GM12874 (cell line): ENCODE results near the gene CXCL1.

ENCODE experiments used
- TF ChIP-seq, protein P1 (sequence below): IDR thresholded peaks from 2 replicates; pipeline ENCODE4 v1.5.1; 2011; ENCODE audit warnings: low read depth, mild to moderate bottlenecking, control low read depth, low read length, moderate library complexity; ENCODE audit not compliant: insufficient read depth

Gene CXCL1

DNA sequence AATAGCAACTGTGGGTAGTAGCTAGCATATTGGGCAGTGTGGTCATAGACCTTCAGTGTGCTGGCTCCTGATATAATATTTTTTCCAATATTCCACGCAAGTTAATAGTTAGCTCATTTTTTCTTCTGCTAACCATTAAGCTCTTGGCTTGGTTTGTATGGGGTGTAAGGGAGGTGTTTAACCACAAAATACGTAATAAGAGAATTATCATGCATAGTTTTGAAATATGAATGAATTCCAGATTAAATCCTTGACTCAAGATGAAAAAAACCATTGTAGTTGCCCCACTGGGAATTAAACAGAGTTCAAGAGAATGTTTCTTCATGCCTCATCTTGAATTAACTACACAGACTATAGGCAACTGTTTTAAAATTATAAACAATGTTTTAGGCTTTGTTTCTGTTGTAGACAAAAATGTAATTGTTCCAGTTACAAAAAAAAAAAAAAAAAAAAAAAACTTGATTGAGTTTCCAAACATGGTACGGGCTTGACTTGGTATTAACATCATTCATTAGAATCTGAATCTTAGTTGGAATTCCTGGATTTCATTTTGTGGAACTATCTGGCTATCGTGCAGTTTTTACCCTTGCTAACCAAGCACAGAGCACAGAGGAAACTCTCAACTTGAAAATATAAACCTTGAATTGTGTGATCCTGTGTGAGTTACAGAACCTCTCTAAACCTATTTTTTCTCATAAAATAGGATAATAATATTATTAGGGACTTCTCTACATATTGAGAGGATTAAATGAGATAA is 28.4 kb downstream of the CXCL1 start:
- TF ChIP-seq, protein P1, sequence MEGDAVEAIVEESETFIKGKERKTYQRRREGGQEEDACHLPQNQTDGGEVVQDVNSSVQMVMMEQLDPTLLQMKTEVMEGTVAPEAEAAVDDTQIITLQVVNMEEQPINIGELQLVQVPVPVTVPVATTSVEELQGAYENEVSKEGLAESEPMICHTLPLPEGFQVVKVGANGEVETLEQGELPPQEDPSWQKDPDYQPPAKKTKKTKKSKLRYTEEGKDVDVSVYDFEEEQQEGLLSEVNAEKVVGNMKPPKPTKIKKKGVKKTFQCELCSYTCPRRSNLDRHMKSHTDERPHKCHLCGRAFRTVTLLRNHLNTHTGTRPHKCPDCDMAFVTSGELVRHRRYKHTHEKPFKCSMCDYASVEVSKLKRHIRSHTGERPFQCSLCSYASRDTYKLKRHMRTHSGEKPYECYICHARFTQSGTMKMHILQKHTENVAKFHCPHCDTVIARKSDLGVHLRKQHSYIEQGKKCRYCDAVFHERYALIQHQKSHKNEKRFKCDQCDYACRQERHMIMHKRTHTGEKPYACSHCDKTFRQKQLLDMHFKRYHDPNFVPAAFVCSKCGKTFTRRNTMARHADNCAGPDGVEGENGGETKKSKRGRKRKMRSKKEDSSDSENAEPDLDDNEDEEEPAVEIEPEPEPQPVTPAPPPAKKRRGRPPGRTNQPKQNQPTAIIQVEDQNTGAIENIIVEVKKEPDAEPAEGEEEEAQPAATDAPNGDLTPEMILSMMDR: no peak

DNA sequence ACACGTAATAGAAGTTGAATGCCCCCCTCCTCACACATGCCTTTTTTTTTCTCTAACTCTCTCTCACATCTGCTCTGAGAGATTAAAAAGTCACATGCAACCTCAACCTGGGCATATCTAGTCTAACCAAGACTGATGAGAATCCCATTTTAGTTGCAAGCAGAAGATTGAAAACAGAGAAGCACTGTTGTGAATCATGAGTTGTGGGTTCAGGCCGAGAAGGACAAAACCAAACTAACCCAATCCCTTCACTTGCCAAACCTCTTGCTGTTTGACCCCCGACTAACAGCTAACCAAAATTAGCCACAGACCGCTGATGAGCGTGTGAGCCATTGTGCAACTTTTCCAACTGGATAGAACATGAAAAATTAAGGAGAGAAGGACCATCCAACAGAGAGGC is 31.8 kb downstream of the CXCL1 start:
- TF ChIP-seq, protein P1: no peak

DNA sequence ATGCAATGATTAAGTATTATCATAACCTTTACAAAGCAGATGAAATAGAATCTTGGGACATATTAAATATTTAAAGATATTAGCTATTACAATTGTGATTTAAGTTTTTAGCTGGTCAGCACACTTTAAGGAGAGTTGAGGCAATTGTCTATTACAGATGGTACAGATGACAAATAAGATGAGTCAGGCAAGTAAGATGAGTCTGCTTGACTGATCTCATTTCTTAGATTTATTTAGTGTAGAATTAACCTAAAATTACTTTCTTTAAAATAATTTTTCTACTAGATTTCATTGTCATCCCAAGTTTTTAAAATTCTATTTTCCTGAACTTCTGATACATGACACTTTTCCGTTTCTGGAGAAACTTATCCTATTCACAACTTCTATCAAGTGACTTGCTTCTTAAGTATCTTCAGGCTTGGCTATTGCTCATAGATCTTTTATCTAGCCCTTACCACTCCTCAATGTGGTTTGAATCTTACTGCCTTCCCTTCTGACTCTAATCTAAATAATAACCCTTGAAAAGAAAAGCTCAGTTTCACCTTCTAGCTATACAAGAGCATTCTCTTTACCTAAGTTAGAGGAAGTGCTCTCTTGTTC is 32.9 kb downstream of the CXCL1 start:
- TF ChIP-seq, protein P1: no peak

DNA sequence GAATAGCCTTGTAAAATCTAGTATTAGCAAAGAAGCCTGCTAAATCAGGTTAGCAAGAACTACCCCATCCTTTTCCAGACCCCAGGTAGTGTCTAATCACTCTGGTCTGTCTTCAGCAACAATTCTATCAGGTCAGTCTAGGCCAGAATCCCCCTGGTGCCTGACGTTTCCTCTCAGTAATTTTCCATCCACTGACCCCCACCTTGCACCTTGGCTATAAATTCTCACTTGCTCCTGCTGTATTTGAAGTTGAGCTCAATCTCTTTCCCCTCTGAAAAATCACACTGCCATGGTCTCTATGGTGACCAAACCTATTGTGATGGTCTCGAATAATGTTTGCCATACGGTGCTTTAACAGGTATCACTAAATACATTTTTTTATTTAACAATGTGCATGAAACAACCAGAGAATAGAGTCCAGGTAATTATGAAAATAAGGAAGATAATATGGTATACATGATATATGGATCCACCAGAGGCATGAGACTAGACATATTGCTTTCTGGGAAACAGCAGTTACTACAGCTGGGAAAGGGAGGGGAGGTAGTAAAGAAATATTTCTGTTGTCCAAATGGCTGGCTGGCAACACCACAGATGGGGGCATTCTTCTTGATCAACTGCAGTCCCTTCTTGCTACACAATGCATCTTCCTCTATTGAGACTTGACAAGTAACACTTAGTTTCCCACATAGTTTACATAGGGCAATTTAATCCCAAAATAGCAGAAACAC is 33.8 kb downstream of the CXCL1 start:
- TF ChIP-seq, protein P1: no peak

DNA sequence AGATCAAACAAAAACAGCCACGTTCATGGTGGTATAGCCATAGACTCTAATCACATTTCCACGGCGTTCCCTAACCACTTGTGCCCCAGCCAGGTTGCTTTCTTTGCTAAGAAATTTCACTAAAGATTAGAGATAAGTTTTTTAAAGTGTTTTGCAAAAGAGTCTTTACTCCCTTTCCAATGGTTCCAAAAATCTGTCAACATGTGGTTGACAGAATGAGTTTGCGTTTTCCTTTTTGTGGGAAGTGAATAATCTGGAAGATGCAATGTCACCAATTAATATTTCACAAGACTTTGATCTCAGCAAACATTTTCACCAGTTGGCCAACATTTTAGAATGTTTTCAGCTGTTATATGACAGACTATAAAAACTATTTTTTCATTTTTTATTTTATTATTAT is 35.3 kb downstream of the CXCL1 start:
- TF ChIP-seq, protein P1: no peak

DNA sequence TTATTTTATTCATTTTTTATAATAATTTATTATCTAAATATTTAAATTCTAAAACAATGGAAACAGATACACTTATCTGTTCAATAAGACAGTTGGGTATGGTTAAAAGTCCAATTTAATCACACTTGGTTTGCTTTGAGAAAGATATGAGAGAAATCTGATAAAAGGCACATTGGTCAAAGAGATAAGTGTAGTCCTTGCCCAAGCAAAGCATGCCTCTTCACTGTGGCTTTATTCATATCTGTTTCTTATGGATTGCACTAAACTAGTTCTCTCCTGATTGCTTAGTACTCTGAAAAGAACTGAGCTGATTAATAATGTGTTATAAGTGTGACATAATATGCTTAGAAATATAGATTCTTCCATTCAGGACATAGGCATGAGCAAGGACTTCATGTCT is 39.8 kb downstream of the CXCL1 start:
- TF ChIP-seq, protein P1: no peak

DNA sequence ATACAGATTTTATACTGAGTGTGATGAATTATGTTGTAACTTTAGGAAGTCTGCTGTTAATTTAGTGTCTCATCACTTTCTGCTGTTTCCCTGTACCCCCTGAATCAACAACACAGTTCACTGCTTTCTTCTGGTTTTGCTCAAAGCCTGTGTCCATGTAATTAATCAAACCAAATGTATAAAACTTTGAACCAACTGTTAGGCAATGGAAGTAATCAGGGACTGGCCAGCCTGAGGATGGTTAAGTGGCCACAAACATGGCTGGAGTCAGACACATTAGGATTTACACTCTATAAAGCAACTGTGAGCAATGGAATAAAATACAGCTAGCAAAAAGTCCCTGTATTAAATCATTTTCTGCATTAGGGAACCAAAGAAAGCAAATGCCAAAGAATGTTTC is 42.6 kb downstream of the CXCL1 start:
- TF ChIP-seq, protein P1: no peak
